ENCODE data around the gene FAM120B.

GRCh38 chr6:170436209-170436809 lies 129.8 kb downstream of the FAM120B start:
- no peak for TF ChIP-seq CTCF (IDR thresholded peaks at IDR 0.05; ENCODE audit: borderline replicate concordance, extremely low read depth, low read length, poor library complexity, severe bottlenecking)
- no peak for TF ChIP-seq EZH2 (IDR thresholded peaks at IDR 0.05; ENCODE audit: borderline replicate concordance, low read depth, low read length, severe bottlenecking)
